GM12874 (cell line): ENCODE measurements around the gene FGGY.

Experiments used
- TF ChIP-seq, protein P1 (sequence below): IDR thresholded peaks from 2 replicates; pipeline ENCODE4 v1.5.1; 2011; ENCODE audit warnings: low read depth, mild to moderate bottlenecking, control low read depth, low read length, moderate library complexity; ENCODE audit not compliant: insufficient read depth

FGGY gene

DNA sequence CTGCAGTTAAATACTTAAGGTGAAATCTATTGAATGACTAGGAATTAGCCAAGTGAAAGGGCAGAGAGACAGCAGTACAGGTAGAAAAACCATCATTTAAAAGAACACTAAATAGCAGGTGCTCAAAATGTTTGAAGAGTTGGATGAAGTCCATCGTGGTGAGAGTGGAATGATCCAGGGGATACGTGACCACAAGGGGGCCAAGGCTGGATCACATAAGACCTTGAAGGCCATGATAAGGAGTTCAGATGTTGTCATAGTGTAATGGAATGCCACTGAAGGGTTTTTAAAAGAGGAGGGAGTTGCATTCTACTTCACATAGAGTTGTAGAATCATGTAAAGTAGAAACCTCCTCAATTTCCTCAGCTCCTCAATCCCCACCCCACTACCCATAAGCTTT is 483.1 kb downstream of the FGGY start:
- TF ChIP-seq, protein P1, sequence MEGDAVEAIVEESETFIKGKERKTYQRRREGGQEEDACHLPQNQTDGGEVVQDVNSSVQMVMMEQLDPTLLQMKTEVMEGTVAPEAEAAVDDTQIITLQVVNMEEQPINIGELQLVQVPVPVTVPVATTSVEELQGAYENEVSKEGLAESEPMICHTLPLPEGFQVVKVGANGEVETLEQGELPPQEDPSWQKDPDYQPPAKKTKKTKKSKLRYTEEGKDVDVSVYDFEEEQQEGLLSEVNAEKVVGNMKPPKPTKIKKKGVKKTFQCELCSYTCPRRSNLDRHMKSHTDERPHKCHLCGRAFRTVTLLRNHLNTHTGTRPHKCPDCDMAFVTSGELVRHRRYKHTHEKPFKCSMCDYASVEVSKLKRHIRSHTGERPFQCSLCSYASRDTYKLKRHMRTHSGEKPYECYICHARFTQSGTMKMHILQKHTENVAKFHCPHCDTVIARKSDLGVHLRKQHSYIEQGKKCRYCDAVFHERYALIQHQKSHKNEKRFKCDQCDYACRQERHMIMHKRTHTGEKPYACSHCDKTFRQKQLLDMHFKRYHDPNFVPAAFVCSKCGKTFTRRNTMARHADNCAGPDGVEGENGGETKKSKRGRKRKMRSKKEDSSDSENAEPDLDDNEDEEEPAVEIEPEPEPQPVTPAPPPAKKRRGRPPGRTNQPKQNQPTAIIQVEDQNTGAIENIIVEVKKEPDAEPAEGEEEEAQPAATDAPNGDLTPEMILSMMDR, result no peak

DNA sequence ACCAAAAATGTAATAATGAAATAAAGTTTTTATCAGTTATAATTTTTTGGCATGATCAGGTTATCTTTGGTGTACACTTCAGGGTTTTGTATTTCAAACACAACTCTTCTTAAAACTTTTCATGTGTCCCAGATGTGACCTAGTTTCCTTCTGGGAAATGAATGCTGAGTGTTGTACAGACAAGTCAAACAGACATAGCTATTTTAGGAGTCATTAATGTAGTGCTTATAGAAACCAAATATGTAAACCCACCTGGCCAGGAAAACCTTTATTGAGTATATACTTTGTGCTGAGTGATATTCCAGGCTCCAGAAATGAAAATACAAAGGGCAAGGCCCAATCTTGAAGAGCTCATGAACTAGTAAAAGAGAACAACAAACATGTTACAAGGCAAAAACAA is 491.9 kb downstream of the FGGY start:
- TF ChIP-seq, protein P1, result no peak

DNA sequence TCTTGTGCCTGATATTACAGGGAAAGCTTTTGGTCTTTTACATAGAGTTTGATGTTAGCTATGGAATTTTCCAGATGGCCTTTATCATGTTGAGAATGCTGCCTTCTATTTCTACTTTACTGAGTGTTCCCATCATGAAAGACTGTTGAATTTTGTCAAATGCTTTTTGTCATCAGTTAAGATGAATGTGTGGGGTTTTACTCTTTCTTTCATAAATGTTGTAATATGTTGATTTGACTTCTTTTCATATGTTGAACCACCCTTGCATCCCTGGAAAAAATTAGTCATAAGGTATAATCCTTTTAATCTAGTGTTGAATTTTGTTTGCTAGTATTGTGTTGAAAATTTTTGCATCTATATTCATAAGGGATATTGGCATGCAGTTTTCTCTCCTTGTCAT is 501.7 kb downstream of the FGGY start:
- TF ChIP-seq, protein P1, result no peak

DNA sequence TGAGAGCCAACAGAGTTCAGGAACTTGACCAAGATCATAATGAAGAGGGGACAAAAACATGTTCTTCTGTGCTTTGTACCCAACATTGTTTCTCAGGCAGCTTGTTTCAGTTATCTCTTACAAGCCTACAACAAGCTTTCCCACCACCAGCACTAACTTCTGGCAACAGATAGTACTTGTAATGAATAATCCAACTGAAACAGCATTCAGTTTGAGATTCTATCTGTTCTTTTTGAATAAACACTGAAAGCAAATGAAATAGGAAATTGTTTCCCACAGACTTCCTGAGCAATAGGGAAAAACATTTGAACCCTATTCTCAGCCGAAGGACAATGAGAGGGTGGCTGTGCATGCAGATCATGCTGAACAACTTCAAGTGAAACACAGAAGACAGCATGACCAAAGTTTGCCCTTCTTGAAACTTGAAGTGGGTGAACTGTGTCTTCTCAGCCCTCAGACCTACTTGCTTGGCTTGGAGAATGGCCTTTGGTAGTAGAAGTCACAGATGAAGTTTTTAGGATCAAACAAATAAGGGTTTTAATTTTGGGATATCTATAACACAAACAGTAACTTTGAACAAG is 506.7 kb downstream of the FGGY start:
- TF ChIP-seq, protein P1, result no peak

DNA sequence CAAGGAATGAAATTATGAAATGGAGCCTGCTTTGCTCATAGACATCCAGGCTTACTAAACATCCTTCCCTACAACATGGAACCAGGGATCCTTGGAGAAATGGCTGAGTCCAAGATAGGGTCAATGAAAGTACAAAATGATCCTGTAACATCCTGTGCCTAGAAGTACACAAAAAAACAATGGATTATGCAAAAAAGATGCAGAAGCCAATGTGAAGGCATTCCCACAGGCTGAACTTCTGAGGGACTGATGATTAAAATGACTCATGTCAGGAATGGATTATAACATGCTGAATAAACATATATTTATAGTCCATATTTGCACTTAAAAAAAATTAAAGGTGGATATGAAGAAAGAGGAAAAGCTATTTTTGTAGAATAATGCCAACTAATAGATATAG is 507.4 kb downstream of the FGGY start:
- TF ChIP-seq, protein P1, result no peak

DNA sequence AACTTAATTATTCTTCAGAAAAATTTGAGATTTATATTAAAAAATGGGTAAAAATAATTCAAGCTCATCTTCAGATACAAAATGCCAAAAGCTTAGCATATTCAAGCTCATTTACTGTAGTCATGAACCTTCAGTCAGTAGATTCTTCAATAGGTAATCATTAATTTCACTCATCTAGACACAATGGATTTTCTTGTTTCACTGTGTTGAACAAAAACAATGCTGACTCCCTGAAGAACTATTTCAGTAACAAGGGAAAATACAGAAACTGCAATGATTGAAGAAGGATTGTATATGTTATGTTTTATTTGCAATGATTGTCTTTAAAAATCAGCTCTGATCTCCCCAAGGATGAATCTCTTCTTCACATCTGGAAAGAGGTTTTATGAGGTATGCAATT is 508.7 kb downstream of the FGGY start:
- TF ChIP-seq, protein P1, result no peak
